GM13977 (cell line): ENCODE data around the gene HBB.

ENCODE experiments used
- DNase-seq: peaks from one replicate; pipeline ENCODE4 v3.0.0; 2012; ENCODE audit warnings: low spot score
- CTCF ChIP-seq: IDR thresholded peaks from 2 replicates; pipeline ENCODE4 v1.5.1; 2012; ENCODE audit warnings: mild to moderate bottlenecking, control low read depth; ENCODE audit not compliant: insufficient read depth; ENCODE audit errors: extremely low read depth, missing control alignments
- in situ Hi-C: fragments of 300-500 bp; cut with MboI; formaldehyde crosslinking; loops from one replicate; pipeline ENCODE4 v1.12.0; 2022; ENCODE audit warnings: low sequenced_read_pairs, low pct_unique_long_range_greater_than_20kb, mixed read lengths, inconsistent platforms; ENCODE audit not compliant: unreplicated experiment

The HBB gene

GRCh38 chr11:5226732-5227310, at the start of gene HBB:
Gene HBB, minus strand, starts transcription at chr11:5227071. Its CDS starts 50 bp downstream, at chr11:5227021.
- no peak for TF ChIP-seq CTCF
- in situ Hi-C loops, result no loop called here
- no peak for DNase-seq

- DNase-seq, result no peak
- no peak for TF ChIP-seq CTCF
- in situ Hi-C loops, result no loop called here
These were observed 48.7 kb upstream of the HBB start for GRCh38 chr11:5275369-5276110.

- in situ Hi-C loops, result no loop called here
- no peak for DNase-seq
- no peak for TF ChIP-seq CTCF
These were observed 47.5 kb upstream of the HBB start for GRCh38 chr11:5274395-5274794.

GRCh38 chr11:5272395-5273017, 45.6 kb upstream of the HBB start:
- TF ChIP-seq CTCF, result no peak
- DNase-seq, result no peak
- in situ Hi-C loops, result no loop called here

- in situ Hi-C loops, result no loop called here
- TF ChIP-seq CTCF, result no peak
- no peak for DNase-seq
These were observed 42.9 kb upstream of the HBB start, which contains the start of gene HBE1 for GRCh38 chr11:5269715-5270147. Gene HBE1, minus strand, starts transcription at chr11:5269945. Its CDS starts 55 bp downstream, at chr11:5269890.

- no peak for DNase-seq
- in situ Hi-C loops, result no loop called here
- TF ChIP-seq CTCF, result no peak
These were observed 40.2 kb upstream of the HBB start for GRCh38 chr11:5267033-5267563.
